ENCODE data around the gene NEURL1.
"Not testable (repeated sequence)": the region's sequence is repeated elsewhere in the genome, so short reads cannot be mapped to it uniquely, and the experiment has no call there.

The NEURL1 gene

GRCh38 chr10:103602028-103602851, 108.7 kb downstream of the NEURL1 start:
- DNase-seq (ENCODE audit: low read depth in 1 of 2, low spot score in 1 of 2) = no peak

GRCh38 chr10:103602852-103603155, 109.3 kb downstream of the NEURL1 start:
- DNase-seq (ENCODE audit: low read depth in 1 of 2, low spot score in 1 of 2) = no peak

GRCh38 chr10:103603382-103603781, 109.9 kb downstream of the NEURL1 start:
- no peak for DNase-seq (ENCODE audit: low read depth in 1 of 2, low spot score in 1 of 2)

GRCh38 chr10:103605359-103606096, 112.0 kb downstream of the NEURL1 start:
- peak in 1 of 2 donors; percentile 11 for DNase-seq (ENCODE audit: low read depth in 1 of 2, low spot score in 1 of 2)

GRCh38 chr10:103606097-103606438, 112.6 kb downstream of the NEURL1 start:
- not testable (repeated sequence) for DNase-seq (ENCODE audit: low read depth in 1 of 2, low spot score in 1 of 2)

- DNase-seq (ENCODE audit: low read depth in 1 of 2, low spot score in 1 of 2) = not testable (repeated sequence)
Observed at GRCh38 chr10:103607051-103607450, 113.5 kb downstream of the NEURL1 start.

- not testable (repeated sequence) for DNase-seq (ENCODE audit: low read depth in 1 of 2, low spot score in 1 of 2)
Observed at GRCh38 chr10:103608056-103608455, 114.6 kb downstream of the NEURL1 start.

GRCh38 chr10:103609231-103610082, 116.0 kb downstream of the NEURL1 start:
- no peak for DNase-seq (ENCODE audit: low read depth in 1 of 2, low spot score in 1 of 2)

- no peak for DNase-seq (ENCODE audit: low read depth in 1 of 2, low spot score in 1 of 2)
Observed at GRCh38 chr10:103610083-103610472, 116.6 kb downstream of the NEURL1 start.

- no peak for DNase-seq (ENCODE audit: low read depth in 1 of 2, low spot score in 1 of 2)
Observed at GRCh38 chr10:103610921-103611511, 117.5 kb downstream of the NEURL1 start.

GRCh38 chr10:103612462-103613365, 119.2 kb downstream of the NEURL1 start:
- no peak for DNase-seq (ENCODE audit: low read depth in 1 of 2, low spot score in 1 of 2)

- no peak for DNase-seq (ENCODE audit: low read depth in 1 of 2, low spot score in 1 of 2)
Observed at GRCh38 chr10:103613616-103614015, 120.1 kb downstream of the NEURL1 start.

- no peak for DNase-seq (ENCODE audit: low read depth in 1 of 2, low spot score in 1 of 2)
Observed at GRCh38 chr10:103614306-103615158, 121.0 kb downstream of the NEURL1 start.

GRCh38 chr10:103616705-103617601, 123.4 kb downstream of the NEURL1 start:
- DNase-seq (ENCODE audit: low read depth in 1 of 2, low spot score in 1 of 2) = no peak

GRCh38 chr10:103617602-103618385, 124.3 kb downstream of the NEURL1 start:
- no peak for DNase-seq (ENCODE audit: low read depth in 1 of 2, low spot score in 1 of 2)

- DNase-seq (ENCODE audit: low read depth in 1 of 2, low spot score in 1 of 2) = no peak
Observed at GRCh38 chr10:103618575-103619423, 125.3 kb downstream of the NEURL1 start.
